CD1c-positive myeloid dendritic cell (primary cell): ENCODE results near the gene UBE2K.
"Not testable (repeated sequence)": the region's sequence is repeated elsewhere in the genome, so short reads cannot be mapped to it uniquely, and the experiment has no call there.

ENCODE experiments used
- DNase-seq: peaks from one replicate; pipeline ENCODE4 v3.0.0-alpha.2; 2016; ENCODE audit errors: extremely low spot score

Gene UBE2K

GRCh38 chr4:39808231-39808749 is 110.4 kb downstream of the UBE2K start:
- DNase-seq: no peak

DNA sequence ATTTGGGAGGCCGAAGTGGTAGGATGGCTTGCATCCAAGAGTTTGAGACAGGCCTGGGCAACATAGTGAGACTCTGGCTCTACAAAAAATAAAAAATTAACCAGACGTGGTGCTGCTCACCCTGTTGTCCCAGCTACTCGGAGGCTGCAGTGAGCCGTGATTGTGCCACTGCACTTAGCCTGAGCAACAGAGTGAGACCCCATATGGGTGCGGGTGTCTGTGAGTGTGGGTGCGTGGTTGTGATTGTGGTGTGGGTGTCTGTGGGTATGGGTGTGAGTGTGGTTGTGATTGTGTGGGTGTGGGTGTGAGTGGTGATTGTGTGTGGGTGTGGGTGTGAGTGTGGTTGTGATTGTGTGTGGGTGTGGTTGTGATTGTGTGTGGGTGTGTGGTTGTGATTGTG is 114.6 kb downstream of the UBE2K start:
- DNase-seq: peak; percentile 12

DNA sequence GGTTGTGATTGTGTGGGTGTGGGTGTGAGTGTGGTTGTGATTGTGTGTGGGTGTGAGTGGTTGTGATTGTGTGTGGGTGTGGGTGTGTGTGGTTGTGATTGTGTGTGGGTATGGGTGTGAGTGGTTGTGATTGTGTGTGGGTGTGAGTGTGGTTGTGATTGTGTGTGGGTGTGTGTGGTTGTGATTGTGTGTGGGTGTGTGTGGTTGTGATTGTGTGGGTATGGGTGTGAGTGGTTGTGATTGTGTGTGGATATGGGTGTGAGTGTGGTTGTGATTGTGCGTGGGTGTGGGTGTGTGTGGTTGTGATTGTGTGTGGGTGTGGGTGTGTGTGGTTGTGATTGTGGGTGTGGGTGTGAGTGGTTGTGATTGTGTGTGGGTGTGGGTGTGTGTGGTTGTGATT is 115.1 kb downstream of the UBE2K start:
- not testable (repeated sequence) for DNase-seq

DNA sequence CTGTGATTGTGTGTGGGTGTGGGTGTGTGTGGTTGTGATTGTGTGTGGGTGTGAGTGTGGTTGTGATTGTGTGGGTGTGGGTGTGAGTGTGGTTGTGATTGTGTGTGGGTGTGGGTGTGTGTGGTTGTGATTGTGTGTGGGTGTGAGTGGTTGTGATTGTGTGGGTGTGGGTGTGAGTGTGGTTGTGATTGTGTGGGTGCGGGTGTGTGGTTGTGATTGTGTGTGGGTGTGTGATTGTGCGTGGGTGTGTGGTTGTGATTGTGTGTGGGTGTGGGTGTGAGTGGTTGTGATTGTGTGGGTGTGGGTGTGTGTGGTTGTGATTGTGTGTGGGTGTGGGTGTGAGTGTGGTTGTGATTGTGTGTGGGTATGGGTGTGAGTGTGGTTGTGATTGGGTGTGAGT is 115.8 kb downstream of the UBE2K start:
- not testable (repeated sequence) for DNase-seq

DNA sequence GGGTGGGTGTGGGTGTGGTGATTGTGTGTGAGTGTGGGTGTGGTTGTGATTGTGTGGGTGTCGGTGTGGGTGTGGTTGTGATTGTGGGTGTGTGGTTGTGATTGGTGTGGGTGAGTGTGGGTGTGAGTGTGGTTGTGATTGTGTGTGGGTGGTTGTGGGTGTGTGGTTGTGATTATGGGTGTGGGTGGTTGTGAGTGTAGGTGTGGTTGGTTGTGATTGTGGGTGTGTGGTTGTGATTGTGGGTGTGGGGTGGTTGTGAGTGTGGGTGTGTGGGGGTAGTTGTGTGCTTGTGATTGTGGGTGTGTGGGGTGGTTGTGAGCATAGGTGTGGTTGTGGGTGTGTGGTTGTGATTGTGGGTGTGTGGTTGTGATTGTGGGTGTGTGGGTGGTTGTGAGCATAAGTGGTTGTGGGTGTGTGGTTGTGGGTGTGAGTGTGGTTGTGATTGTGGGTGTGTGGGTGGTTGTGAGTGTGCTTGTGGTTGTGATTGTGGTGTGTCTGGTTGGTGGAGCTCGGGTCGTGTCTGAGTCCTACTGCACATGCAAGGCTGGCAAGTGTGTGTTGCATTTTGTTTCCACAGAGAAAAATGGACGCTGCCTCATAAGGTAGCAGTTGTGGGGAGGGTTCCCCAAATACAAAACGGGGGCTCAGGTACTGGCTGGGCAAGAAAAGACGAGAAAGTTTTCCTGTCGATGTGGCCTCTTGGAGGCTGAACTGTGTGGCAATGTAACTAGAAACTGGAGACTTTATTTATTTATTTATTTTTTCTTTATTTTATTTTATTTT is 116.7 kb downstream of the UBE2K start:
- DNase-seq: peak; percentile 15

DNA sequence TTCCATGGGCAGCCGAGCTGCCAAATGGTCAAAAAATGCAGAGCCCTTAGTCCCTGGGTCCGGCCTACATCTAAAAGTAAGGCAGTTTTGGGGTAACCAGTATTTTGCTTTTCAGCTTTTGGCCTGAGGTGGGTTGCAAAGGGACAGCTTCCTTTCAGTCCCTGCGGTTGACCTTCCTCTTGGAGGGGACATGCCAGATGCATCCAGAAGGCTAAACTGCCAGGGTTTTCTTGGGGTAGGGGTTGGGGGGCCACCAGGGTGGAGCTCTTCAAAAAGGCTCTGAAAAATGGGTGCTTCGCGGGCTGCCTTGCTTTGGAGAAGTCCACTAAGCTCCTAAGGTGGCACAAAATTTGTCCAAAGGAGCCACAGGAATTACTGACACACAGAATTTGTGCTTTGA is 120.7 kb downstream of the UBE2K start:
- DNase-seq: no peak

- DNase-seq: no peak
Observed at GRCh38 chr4:39820186-39820585, 122.2 kb downstream of the UBE2K start.

DNA sequence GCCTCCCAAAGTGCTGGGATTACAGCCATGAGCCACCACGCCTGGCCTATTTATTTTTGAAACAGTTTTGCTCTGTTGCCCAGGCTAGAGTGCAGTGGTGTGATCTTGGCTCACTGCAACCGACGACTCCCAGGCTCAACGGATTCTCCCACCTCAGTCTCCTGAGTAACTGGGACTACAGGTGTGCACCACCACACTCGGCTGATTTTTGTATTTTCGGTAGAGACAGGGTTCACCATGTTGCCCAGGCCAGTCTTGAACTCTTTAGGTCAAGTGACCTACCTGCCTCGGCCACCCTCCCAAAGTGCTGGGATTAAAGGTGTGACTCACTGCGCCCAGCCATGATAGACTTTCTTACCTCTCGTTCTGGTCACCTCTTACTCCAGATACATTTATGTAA is 124.0 kb downstream of the UBE2K start:
- no peak for DNase-seq

- DNase-seq: no peak
Observed at GRCh38 chr4:39822662-39823061, 124.7 kb downstream of the UBE2K start.

GRCh38 chr4:39823191-39823590 is 125.3 kb downstream of the UBE2K start:
- no peak for DNase-seq

DNA sequence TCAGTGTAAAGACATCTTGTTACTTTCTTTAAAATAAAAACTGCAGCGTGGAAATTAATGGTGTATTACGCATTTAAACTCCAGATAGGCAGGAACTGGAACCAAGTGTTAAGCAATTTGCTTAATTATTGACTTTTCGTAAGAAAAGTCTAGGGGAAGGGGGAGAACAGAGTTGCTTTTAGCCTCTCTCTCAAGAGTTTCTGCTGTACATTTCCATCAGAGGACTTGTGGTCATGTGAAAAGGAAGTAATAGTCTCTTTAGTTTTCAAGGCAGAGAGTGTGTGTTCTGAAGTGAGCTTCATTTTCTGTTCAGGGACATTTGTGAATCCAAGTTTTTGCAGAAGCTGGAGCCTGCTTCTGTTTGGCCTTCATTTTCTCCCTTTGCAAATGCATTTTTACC is 127.2 kb downstream of the UBE2K start:
- DNase-seq: peak; percentile 35

- DNase-seq: no peak
Observed at GRCh38 chr4:39825741-39826231, 127.8 kb downstream of the UBE2K start.
